ENCODE measurements around the gene GFER.

Gene GFER

GRCh38 chr16:1973461-1974156 is 10.4 kb upstream of the GFER start:
- Mint-ChIP-seq H3K4me3 (peak overlapping the region; percentile 4 to 98), H3K9me3 (no peaks in the 10 kb centered on the region), H3K27me3 (no peaks in the 10 kb centered on the region), H3K36me3 (ENCODE audit: insufficient read depth) (peaks cover 28% of the 10 kb centered on the region), H3K4me1 (ENCODE audit: low read depth in 2 of 2) (peaks cover 19 to 20% of the 10 kb centered on the region in 2 donors), H3K27ac (peak overlapping the region in 1 of 2 donors; percentile 98)
- DNase-seq (no peak), ATAC-seq (replicated peaks) (no peak)

DNA sequence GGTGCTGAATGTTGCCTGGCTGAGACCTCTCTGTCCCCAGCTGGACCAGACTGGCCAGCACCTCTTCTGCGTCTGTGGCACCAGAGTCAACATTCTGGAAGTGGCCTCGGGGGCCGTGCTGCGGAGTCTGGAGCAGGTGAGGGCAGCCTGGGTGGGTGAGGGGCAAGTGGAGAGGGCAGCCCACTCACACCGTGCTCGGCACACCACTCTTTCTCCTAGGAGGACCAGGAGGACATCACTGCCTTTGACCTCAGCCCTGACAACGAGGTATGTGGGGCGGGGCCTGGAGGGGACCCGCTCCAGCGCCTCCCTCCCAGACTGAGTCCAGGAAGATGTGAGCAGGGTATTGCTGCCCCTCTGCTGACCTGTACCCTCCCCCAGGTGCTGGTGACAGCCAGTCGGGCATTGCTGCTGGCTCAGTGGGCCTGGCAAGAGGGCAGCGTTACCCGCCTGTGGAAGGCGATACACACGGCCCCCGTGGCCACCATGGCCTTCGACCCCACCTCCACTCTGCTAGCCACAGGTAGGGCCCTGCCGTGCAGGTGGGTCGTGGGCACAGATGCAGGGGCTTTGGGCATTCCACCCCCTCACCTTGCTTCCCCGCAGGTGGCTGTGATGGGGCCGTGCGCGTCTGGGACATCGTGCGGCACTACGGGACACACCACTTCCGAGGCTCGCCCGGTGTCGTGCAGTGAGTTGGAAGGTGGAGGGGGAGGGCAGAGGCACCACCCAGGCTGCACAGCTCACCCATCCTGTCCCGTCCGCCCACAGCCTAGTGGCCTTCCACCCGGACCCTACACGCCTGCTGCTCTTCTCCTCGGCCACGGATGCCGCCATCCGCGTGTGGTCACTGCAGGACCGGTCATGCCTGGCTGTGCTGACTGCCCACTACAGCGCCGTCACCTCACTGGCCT is 9.6 kb upstream of the GFER start:
- Mint-ChIP-seq H3K4me3 (peak overlapping the region; percentile 23 to 40), H3K4me1 (ENCODE audit: low read depth in 2 of 2) (peaks cover 19 to 20% of the 10 kb centered on the region in 2 donors), H3K27ac (no peak overlapping the region), H3K36me3 (ENCODE audit: insufficient read depth) (peaks cover 29% of the 10 kb centered on the region), H3K9me3 (no peaks in the 10 kb centered on the region), H3K27me3 (no peaks in the 10 kb centered on the region)
- ATAC-seq (replicated peaks) (no peak), DNase-seq (no peak)

- H3K27me3 Mint-ChIP-seq: peaks cover 0 to 7% of the 10 kb centered on the region in 2 donors
- H3K9me3 Mint-ChIP-seq: no peaks in the 10 kb centered on the region
- H3K4me3 Mint-ChIP-seq: no peak overlapping the region
- DNase-seq: no peak
- no peak overlapping the region for H3K27ac Mint-ChIP-seq
- H3K4me1 Mint-ChIP-seq (ENCODE audit: low read depth in 2 of 2): peaks cover 19 to 20% of the 10 kb centered on the region in 2 donors
- peaks cover 30% of the 10 kb centered on the region for H3K36me3 Mint-ChIP-seq (ENCODE audit: insufficient read depth)
- no peak for ATAC-seq (replicated peaks)
Observed at GRCh38 chr16:1975432-1976215, 8.4 kb upstream of the GFER start.

DNA sequence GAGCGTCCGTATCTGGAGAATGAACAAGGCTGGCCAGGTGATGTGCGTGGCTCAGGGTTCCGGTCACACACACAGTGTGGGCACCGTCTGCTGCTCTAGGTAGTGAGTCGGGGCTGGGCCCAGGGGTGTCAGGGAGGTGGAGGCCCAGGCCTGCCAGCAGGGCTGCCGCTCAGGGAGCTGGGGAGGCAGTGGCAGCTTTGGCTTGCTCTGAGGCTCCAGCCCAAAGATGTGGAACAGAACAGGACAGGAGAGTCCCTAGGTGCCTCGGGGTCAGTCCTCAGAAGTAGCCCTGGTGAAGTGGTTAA is 7.8 kb upstream of the GFER start:
- DNase-seq: no peak
- Mint-ChIP-seq H3K9me3 (no peaks in the 10 kb centered on the region), H3K27me3 (peaks cover 0 to 12% of the 10 kb centered on the region in 2 donors), H3K4me1 (ENCODE audit: low read depth in 2 of 2) (peaks cover 15 to 19% of the 10 kb centered on the region in 2 donors), H3K4me3 (no peak overlapping the region), H3K27ac (no peak overlapping the region), H3K36me3 (ENCODE audit: insufficient read depth) (peaks cover 30% of the 10 kb centered on the region)
- ATAC-seq (replicated peaks): no peak

DNA sequence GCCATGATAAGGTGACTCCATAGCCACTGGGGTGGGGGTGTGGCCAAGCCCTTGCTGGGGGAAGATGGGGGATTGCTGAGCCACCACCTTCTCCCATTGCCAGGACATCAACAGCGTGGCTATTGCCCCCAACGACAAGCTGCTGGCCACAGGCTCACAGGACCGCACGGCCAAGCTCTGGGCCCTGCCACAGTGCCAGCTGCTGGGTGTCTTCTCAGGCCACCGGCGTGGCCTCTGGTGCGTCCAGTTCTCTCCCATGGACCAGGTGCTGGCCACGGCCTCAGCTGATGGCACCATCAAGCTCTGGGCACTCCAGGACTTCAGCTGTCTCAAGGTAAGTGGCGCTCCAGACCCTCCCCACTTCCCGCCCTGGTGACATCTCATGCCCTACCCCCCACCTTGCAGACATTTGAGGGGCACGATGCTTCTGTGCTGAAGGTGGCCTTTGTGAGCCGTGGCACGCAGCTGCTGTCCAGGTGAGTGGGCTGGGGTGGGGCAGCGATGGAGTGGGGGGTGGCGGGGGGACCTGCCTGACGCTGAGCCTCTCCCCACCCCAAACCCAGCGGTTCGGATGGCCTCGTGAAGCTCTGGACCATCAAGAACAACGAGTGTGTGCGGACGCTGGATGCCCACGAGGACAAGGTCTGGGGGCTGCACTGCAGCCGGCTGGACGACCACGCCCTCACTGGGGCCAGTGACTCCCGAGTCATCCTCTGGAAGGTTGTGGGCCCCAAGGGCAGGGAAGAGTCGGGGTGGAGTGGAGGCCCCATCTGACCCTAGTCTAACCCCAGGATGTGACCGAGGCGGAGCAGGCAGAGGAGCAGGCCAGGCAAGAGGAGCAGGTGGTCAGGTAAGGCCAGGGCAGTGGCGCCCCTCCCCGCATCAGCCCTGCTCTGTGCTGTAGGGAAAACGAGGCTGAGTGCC is 6.8 kb upstream of the GFER start:
- Mint-ChIP-seq H3K4me1 (ENCODE audit: low read depth in 2 of 2) (peaks cover 5 to 10% of the 10 kb centered on the region in 2 donors), H3K4me3 (no peak overlapping the region), H3K27me3 (peaks cover 0 to 23% of the 10 kb centered on the region in 2 donors), H3K27ac (no peak overlapping the region), H3K36me3 (ENCODE audit: insufficient read depth) (peaks cover 27% of the 10 kb centered on the region), H3K9me3 (no peaks in the 10 kb centered on the region)
- ATAC-seq (replicated peaks): no peak
- no peak for DNase-seq

DNA sequence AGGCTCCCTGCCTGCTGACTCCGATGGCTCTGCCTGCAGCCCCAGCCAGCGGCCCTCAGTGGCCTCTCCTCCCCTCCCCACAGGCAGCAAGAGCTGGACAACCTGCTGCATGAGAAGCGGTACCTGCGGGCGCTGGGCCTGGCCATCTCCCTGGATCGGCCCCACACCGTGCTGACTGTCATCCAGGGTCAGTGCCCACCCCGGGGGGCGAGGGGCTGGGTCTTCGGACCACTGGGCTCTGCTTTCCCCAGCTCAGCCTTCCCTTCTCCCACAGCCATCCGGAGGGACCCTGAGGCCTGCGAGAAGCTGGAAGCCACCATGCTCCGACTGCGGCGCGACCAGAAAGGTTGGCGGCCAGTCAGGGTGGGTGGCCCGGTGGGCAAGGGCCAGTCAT is 6.1 kb upstream of the GFER start:
- H3K9me3 Mint-ChIP-seq: no peaks in the 10 kb centered on the region
- H3K27ac Mint-ChIP-seq: no peak overlapping the region
- H3K27me3 Mint-ChIP-seq: peaks cover 0 to 30% of the 10 kb centered on the region in 2 donors
- H3K36me3 Mint-ChIP-seq (ENCODE audit: insufficient read depth): peaks cover 27% of the 10 kb centered on the region
- DNase-seq: no peak
- no peak overlapping the region for H3K4me3 Mint-ChIP-seq
- peaks cover 2 to 8% of the 10 kb centered on the region in 2 donors for H3K4me1 Mint-ChIP-seq (ENCODE audit: low read depth in 2 of 2)
- ATAC-seq (replicated peaks): no peak

DNA sequence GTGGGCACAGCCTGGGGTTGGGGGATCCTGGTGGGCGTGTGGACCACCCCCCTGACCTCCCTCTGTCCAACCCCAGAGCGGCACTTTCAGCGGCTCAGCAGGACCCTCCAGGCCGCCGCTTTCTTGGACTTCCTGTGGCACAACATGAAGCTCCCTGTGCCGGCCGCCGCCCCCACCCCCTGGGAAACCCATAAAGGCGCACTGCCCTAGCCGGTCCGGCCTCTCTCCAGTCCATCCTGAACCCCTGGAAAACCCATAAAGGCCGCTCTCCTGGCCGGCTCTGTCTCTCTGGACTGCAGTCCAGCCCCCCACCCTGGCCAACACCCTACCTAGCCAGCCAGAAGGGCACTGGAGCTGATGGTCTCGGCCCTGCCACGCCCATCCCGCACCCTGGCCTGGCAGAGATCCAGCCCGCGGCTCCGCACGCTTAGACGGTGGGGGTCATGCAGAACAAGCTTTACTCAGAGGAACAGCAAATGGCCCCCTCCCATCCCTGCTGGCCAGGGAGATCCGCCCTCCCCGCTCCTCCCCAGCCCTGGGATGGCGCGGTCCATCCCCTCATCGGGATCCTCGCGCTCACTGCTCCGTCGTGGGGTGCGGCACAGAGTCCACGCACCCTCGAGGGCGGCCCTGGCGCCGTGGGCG is 5.4 kb upstream of the GFER start:
- Mint-ChIP-seq H3K36me3 (ENCODE audit: insufficient read depth) (peaks cover 27% of the 10 kb centered on the region), H3K9me3 (no peaks in the 10 kb centered on the region), H3K4me1 (ENCODE audit: low read depth in 2 of 2) (peaks cover 0 to 11% of the 10 kb centered on the region in 2 donors), H3K27ac (no peak overlapping the region), H3K4me3 (no peak overlapping the region), H3K27me3 (peaks cover 0 to 34% of the 10 kb centered on the region in 2 donors)
- DNase-seq (no peak), ATAC-seq (replicated peaks) (no peak)

DNA sequence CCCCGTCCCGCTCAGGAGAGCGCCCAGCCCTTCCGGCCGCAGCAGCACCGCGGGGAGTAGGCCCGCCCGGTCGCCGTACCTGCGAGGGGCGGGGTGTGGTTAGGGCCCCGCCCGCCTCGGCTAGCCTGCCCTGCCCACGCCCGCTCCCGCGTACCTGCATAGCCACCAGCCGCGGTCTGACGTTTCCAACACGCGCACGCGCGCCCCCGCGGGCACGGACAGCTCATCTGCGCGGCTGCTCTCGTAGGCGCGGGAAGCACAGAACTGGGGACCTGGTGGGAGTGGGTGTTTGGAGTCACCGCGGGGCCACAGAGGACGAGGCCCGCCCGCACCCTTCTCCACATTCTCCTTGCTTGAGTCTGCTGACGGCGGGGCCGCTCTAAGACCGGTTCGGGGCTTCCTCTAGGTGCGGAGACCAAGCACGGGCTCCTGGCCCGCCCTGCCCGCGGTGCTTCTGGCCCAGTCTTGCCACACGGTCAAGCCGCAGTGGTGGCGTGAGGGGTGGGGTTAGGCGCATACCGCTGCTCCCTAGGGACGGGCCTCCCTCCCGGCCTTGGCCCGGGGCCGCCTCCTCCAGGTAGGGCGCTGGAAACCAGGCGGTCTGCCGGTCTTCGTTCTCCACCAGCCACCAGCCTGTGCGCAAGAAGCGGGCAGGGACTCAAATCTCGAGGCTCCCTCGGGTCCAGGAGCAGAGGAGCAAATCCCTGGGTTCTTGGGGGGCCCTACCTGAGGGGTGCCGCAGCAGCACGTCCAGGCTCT is 4.5 kb upstream of the GFER start:
- DNase-seq (no peak), ATAC-seq (replicated peaks) (no peak)
- no peaks in the 10 kb centered on the region for H3K9me3 Mint-ChIP-seq
- H3K4me3 Mint-ChIP-seq: no peak overlapping the region
- H3K4me1 Mint-ChIP-seq (ENCODE audit: low read depth in 2 of 2): peaks cover 0 to 11% of the 10 kb centered on the region in 2 donors
- H3K27ac Mint-ChIP-seq: no peak overlapping the region
- peaks cover 0 to 34% of the 10 kb centered on the region in 2 donors for H3K27me3 Mint-ChIP-seq
- H3K36me3 Mint-ChIP-seq (ENCODE audit: insufficient read depth): peaks cover 29% of the 10 kb centered on the region

- Mint-ChIP-seq H3K27ac (peak overlapping the region in 1 of 2 donors; percentile 12), H3K9me3 (no peaks in the 10 kb centered on the region), H3K4me1 (ENCODE audit: low read depth in 2 of 2) (peaks cover 4 to 14% of the 10 kb centered on the region in 2 donors), H3K4me3 (no peak overlapping the region), H3K36me3 (ENCODE audit: insufficient read depth) (peaks cover 23% of the 10 kb centered on the region), H3K27me3 (peaks cover 0 to 34% of the 10 kb centered on the region in 2 donors)
- ATAC-seq (replicated peaks) (no peak), DNase-seq (no peak)
Observed at GRCh38 chr16:1980030-1980769, 3.8 kb upstream of the GFER start.

DNA sequence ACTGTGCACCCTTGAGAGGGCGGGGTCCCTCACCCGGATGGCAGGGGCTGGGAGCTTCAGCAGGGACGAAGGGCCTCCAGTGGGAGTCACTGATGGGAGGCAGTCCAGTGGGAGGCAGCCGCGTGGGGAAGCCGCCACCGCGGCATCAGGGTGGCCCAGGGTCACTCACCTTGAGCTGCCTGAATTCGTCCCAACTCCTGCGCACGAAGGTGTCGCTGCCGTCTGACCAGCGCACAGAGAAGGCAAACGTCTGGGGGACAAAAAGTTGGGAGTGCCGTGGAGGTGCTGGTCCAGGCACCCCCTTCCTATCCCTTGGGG is 3.3 kb upstream of the GFER start:
- H3K27me3 Mint-ChIP-seq: peaks cover 0 to 34% of the 10 kb centered on the region in 2 donors
- peaks cover 23% of the 10 kb centered on the region for H3K36me3 Mint-ChIP-seq (ENCODE audit: insufficient read depth)
- peaks cover 4 to 14% of the 10 kb centered on the region in 2 donors for H3K4me1 Mint-ChIP-seq (ENCODE audit: low read depth in 2 of 2)
- DNase-seq (no peak), ATAC-seq (replicated peaks) (no peak)
- H3K9me3 Mint-ChIP-seq: no peaks in the 10 kb centered on the region
- no peak overlapping the region for H3K4me3 Mint-ChIP-seq
- H3K27ac Mint-ChIP-seq: peak overlapping the region in 1 of 2 donors; percentile 12

- no peak for ATAC-seq (replicated peaks)
Observed at GRCh38 chr16:1981398-1981836, 2.6 kb upstream of the GFER start, which contains the start of gene NOXO1. Gene NOXO1, minus strand, starts transcription at chr16:1981469. Its CDS starts 290 bp downstream, at chr16:1981179.

More at GRCh38 chr16:1981398-1981836, 2.6 kb upstream of the GFER start, which contains the start of gene NOXO1:
- Mint-ChIP-seq H3K36me3 (ENCODE audit: insufficient read depth) (peaks cover 23% of the 10 kb centered on the region), H3K4me1 (ENCODE audit: low read depth in 2 of 2) (peaks cover 4 to 14% of the 10 kb centered on the region in 2 donors), H3K9me3 (no peaks in the 10 kb centered on the region), H3K4me3 (peak within 1 kb of the TSS in 1 of 2 donors; percentile 75), H3K27ac (peak within 1 kb of the TSS in 1 of 2 donors; percentile 12), H3K27me3 (peaks cover 0 to 34% of the 10 kb centered on the region in 2 donors)
- no peak for DNase-seq
